MG63 (cell line): Measurements from ENCODE around the gene TNFSF8. TPM values are rescaled to one million over a fixed set of nuclear protein-coding genes. Genes with fewer than 3 reads are reported as not detected.

Experiments
- DNase-seq: peaks from one replicate; pipeline ENCODE4 v3.0.0-alpha.2; 2020
- H3K27me3 ChIP-seq: fragments of 250-450 bp; sonication (Bioruptor Pico); 2 replicates; pipeline ENCODE4 v1.5.1; 2020; ENCODE audit warnings: mild to moderate bottlenecking, moderate library complexity
- H3K36me3 ChIP-seq: fragments of 250-450 bp; sonication (Bioruptor Pico); 2 replicates; pipeline ENCODE4 v1.5.1; 2020; ENCODE audit warnings: mild to moderate bottlenecking, moderate library complexity
- H3K4me3 ChIP-seq: fragments of 250-450 bp; sonication (Bioruptor Pico); 2 replicates; pipeline ENCODE4 v1.5.1; 2020; ENCODE audit warnings: mild to moderate bottlenecking, moderate library complexity
- H3K9me3 ChIP-seq: fragments of 250-450 bp; sonication (Bioruptor Pico); 2 replicates; pipeline ENCODE4 v1.5.1; 2020; ENCODE audit warnings: mild to moderate bottlenecking, moderate library complexity
- total RNA-seq: library from RNA; depleted of rRNA; stranded (reverse); fragments of >200 nt; shearing (Covaris generic); gene quantifications from 2 replicates; pipeline ENCODE4 v1.2.3, GENCODE V29; 2014; ENCODE audit warnings: low replicate concordance; rRNA removed

TNFSF8 gene
- total RNA-seq, 1 experiment from 2014 or later, result not detected

GRCh38 chr9:114864471-114864870 is 65.9 kb downstream of the TNFSF8 start:
- H3K27me3 ChIP-seq, result no peaks in the 10 kb centered on the region
- H3K4me3 ChIP-seq, result no peak overlapping the region
- no peaks in the 10 kb centered on the region; the same call in 1 of the 2 replicates for H3K9me3 ChIP-seq
- DNase-seq, result no peak
- H3K36me3 ChIP-seq, result no peaks in the 10 kb centered on the region

DNA sequence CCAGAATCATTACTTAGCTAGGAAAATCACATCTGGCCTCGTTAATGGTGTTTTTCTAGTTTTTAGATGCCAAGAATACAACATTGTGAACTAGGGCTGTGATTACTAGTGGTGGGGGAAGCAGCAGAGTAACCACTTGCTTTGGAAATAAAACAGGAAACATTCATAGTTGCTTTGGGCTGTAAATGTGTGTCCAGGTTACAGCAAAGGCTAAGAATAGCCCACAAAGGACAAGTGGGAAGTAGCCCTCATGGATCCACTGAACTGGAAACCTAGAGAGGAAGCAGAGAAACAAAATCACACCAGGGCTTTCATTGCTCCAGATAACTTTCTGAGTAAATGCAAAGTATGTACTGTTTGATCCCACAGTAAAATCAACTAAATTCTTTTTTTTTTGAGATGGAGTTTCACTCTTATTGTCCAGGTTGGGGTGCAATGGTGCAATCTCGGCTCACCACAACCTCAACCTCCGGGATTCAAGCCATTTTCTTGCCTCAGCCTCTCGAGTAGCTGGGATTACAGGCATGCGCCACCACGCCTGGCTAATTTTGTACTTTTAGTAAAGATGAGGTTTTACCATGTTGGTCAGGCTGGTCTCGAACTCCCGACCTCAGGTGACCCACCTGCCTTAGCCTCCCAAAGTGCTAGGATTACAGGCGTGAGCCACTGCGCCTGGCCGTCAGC is 68.3 kb downstream of the TNFSF8 start:
- no peak for DNase-seq
- Histone ChIP-seq H3K9me3 (0 out of 2 replicates have a peak, but pooled peaks cover 4% of the 10 kb centered on the region), H3K4me3 (no peak overlapping the region)

GRCh38 chr9:114861273-114861672 is 69.1 kb downstream of the TNFSF8 start:
- no peak for DNase-seq
- Histone ChIP-seq H3K4me3 (no peak overlapping the region), H3K27me3 (no peaks in the 10 kb centered on the region; the same call in 1 of the 2 replicates), H3K9me3 (0 out of 2 replicates have a peak, but pooled peaks cover 4% of the 10 kb centered on the region), H3K36me3 (no peaks in the 10 kb centered on the region)

More for the DNA sequence above, 68.3 kb downstream of the TNFSF8 start:
- H3K27me3 ChIP-seq, result no peaks in the 10 kb centered on the region; the same call in 1 of the 2 replicates
- no peaks in the 10 kb centered on the region for H3K36me3 ChIP-seq

- Histone ChIP-seq H3K27me3 (no peaks in the 10 kb centered on the region; the same call in 1 of the 2 replicates), H3K9me3 (0 out of 2 replicates have a peak, but pooled peaks cover 4% of the 10 kb centered on the region), H3K4me3 (no peak overlapping the region), H3K36me3 (no peaks in the 10 kb centered on the region)
- no peak for DNase-seq
Measured at GRCh38 chr9:114860187-114860586, 70.2 kb downstream of the TNFSF8 start.

GRCh38 chr9:114856942-114857315 is 73.5 kb downstream of the TNFSF8 start:
- Histone ChIP-seq H3K27me3 (no peaks in the 10 kb centered on the region; the same call in 1 of the 2 replicates), H3K9me3 (0 out of 2 replicates have a peak, but pooled peaks cover 4% of the 10 kb centered on the region), H3K36me3 (no peaks in the 10 kb centered on the region), H3K4me3 (no peak overlapping the region)
- DNase-seq, result no peak

DNA sequence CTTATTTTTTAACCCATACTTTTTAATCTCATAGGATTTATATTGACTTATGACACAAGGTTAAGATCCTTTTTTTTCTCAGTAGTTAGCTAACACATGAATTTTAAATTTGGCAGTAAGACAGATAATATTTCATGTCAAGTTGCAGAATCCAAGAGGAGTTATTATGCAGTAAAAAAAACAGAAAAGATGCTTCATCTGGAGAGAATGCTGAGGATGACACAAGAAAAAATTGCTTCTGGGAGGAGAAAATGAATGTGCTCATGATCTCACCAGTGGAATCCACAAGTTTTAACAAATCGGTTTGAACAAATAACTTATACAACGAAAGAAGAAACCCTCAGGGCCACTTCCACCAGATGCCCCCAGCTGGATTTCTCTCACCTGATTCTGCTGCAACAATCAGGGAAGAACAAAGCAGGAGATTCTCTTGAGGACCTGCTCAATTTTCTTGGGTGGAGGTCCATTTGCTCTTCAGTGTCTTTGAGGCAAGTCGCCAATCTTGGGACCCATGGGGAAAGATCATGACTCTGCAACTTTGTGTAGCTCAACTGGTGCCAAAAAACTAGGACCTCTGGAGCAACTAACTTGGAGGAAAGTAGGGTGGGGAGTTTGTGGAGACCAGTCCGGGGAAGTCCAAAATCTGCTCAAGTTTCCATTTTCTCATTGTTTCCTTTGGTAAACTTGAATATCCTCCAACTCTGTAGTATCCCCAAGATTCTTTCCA is 74.0 kb downstream of the TNFSF8 start:
- peak; percentile 37 for DNase-seq
- Histone ChIP-seq H3K4me3 (no peak overlapping the region), H3K9me3 (0 out of 2 replicates have a peak, but pooled peaks cover 4% of the 10 kb centered on the region), H3K36me3 (no peaks in the 10 kb centered on the region), H3K27me3 (no peaks in the 10 kb centered on the region; the same call in 1 of the 2 replicates)

GRCh38 chr9:114855488-114855887 is 74.9 kb downstream of the TNFSF8 start:
- no peaks in the 10 kb centered on the region; the same call in 1 of the 2 replicates for H3K27me3 ChIP-seq
- 0 out of 2 replicates have a peak, but pooled peaks cover 4% of the 10 kb centered on the region for H3K9me3 ChIP-seq
- H3K4me3 ChIP-seq, result no peak overlapping the region
- H3K36me3 ChIP-seq, result no peaks in the 10 kb centered on the region
- DNase-seq, result peak; percentile 74

GRCh38 chr9:114854736-114855355 is 75.5 kb downstream of the TNFSF8 start:
- Histone ChIP-seq H3K9me3 (0 out of 2 replicates have a peak, but pooled peaks cover 4% of the 10 kb centered on the region), H3K4me3 (no peak overlapping the region), H3K36me3 (no peaks in the 10 kb centered on the region), H3K27me3 (no peaks in the 10 kb centered on the region; the same call in 1 of the 2 replicates)
- DNase-seq, result no peak

DNA sequence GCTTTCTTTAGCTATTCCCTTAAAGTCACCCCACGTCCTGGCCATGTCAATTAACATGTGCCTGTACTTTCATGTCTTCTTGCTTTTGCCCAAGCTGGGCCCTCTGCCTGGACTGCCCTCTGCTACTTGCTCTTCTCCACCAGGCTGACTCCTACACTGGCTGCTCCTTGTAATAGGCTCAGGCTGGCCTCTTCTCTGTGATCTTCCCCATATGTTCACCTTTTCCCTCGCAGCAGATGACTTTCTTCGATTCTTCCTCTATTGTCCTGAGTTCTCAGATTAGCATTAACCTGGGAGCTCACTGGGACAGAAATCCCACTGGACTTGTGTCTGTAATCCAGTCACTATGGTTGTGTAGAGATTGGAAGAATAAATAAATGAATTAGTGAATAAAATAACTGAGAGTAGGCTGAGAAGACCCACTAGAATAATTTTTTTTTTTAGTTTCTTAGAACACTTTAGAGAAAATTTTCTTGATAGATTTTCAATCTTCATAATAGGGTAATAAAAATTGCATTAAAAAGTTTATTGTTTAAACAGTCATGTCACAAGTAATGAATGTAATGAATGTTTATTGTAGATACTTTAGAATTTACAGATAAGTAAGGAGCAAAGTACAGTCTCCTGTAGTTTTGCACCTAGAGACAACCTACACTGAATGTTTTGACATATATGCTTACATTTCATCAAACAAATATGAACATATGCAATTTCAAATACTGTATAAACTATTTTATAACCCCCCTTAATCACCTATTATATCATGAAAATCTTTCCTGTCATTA is 77.1 kb downstream of the TNFSF8 start:
- DNase-seq, result no peak
- Histone ChIP-seq H3K36me3 (no peaks in the 10 kb centered on the region), H3K4me3 (no peak overlapping the region), H3K27me3 (no peaks in the 10 kb centered on the region), H3K9me3 (0 out of 2 replicates have a peak, but pooled peaks cover 1% of the 10 kb centered on the region)

DNA sequence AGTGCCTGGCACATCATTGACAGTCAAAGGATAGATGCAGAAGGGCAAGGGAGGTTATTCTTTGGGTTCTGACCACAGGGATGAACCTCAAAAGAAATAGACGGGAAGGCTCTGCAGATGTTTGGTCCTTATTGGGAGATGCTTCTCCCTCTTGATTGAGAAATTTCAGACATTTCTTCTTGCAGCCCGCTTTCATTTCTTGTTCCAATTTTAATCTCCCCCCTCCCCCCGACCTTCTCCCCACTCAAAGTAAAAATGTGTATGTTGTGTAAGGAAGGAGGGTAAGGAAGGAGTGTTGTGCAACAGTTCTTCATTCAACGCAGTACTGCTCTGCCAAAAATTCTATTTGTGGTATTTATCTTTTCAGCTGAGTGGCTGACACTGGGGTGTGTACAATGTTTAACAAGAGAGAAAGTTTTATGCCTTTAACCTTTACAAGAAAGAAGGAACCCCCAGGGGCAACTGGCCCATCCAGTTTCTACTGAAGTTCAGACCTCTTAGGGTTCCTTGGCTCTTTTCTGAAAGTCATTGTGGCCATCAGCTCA is 78.3 kb downstream of the TNFSF8 start:
- no peak for DNase-seq
- Histone ChIP-seq H3K4me3 (no peak overlapping the region), H3K27me3 (no peaks in the 10 kb centered on the region), H3K9me3 (no peaks in the 10 kb centered on the region), H3K36me3 (no peaks in the 10 kb centered on the region)

DNA sequence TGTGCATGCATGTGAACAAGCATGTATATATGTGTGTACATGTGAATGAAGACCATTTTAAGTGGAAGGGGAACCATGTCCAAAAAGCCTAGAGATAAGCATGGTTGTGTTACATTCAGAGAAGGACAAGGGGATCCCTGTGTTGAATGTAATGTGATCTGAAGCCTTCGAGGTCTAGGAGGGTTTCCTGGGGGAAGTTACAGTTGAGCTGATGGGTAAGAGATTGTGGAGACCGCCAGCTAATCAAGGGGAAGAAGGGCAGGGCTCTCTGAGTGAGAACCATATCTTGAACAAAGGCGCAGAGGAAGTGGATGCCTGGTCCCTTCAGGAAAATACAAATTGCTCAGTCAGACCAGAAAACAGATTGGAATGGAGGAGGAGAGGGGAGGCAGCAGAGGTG is 79.1 kb downstream of the TNFSF8 start:
- Histone ChIP-seq H3K4me3 (no peak overlapping the region), H3K9me3 (no peaks in the 10 kb centered on the region), H3K36me3 (no peaks in the 10 kb centered on the region), H3K27me3 (no peaks in the 10 kb centered on the region)
- no peak for DNase-seq

Other genes starting within 250 kb of the TNFSF8 start
- gene TEX48, start 248.4 kb downstream of the TNFSF8 start, total RNA-seq, result not detected in 2 replicates
- gene TNFSF15, start 124.6 kb downstream of the TNFSF8 start, total RNA-seq, result 0.20 and 0.42 TPM in 2 replicates
- gene TNC, start 187.6 kb upstream of the TNFSF8 start, total RNA-seq, result 3.0 and 4.2 TPM in 2 replicates